ENCODE results near the gene SCAF8.

GRCh38 chr6:154791556-154792317, 58.5 kb downstream of the SCAF8 start:
- TF ChIP-seq CTCF (IDR thresholded peaks at IDR 0.05) (no peak), EP300 (IDR thresholded peaks at IDR 0.05) (no peak)

Data from ovary (tissue), 3 donors.